Heart left ventricle (tissue), 16 donors: Measurements from ENCODE around the gene PRSS57. TPM values are rescaled to one million over a fixed set of nuclear protein-coding genes. Genes with fewer than 3 reads are reported as not detected.
A peak's percentile ranks its signal among the peaks of the same experiment; 100 is the strongest.

Experiments used
- ATAC-seq, 4 donors: fragments of 200-7000 bp; cut with Tn5 transposase; one replicate each; pipeline ENCODE4 v1.9.1; 2020 to 2022; ENCODE audit warnings: moderate library complexity in 4 of 4, mild to moderate bottlenecking in 3 of 4, moderate number of reproducible peaks in 1 of 4
- DNase-seq, 5 donors: peaks; one replicate each; pipeline ENCODE4 v3.0.0-alpha.2; 2020
- H3K27ac ChIP-seq, 12 donors: fragments of 200-600 bp; sonication (generic) in 4 of 12; one replicate each; pipeline versions ENCODE4 v1.5.0 to v1.8.0; 2016 to 2022; ENCODE audit warnings: mild to moderate bottlenecking in 2 of 12
- H3K27me3 ChIP-seq, 9 donors: fragments of 200-600 bp; sonication (generic) in 2 of 9; one replicate each; pipeline versions ENCODE4 v1.5.1 to v1.8.0; 2016 to 2022; ENCODE audit warnings: mild to moderate bottlenecking in 3 of 9
- H3K36me3 ChIP-seq, 9 donors: fragments of 200-600 bp; sonication (generic) in 2 of 9; one replicate each; pipeline versions ENCODE4 v1.5.0 to v1.8.0; 2018 to 2022; ENCODE audit warnings: mild to moderate bottlenecking in 2 of 9
- H3K4me1 ChIP-seq, 12 donors: fragments of 200-600 bp; sonication (generic) in 4 of 12; one replicate each; pipeline versions ENCODE4 v1.5.0 to v1.8.0; 2016 to 2022; ENCODE audit warnings: mild to moderate bottlenecking in 3 of 12
- H3K4me3 ChIP-seq, 12 donors: fragments of 200-600 bp; sonication (generic) in 4 of 12; one replicate each; pipeline versions ENCODE4 v1.5.0 to v1.8.0; 2017 to 2022; ENCODE audit warnings: mild to moderate bottlenecking in 9 of 12, moderate library complexity in 4 of 12
- H3K9me3 ChIP-seq, 12 donors: fragments of 200-600 bp; sonication (generic) in 4 of 12; one replicate each; pipeline versions ENCODE4 v1.5.0 to v1.8.0; 2016 to 2022; ENCODE audit warnings: mild to moderate bottlenecking in 1 of 12
- CTCF ChIP-seq, 12 donors: fragments of 200-600 bp; sonication (generic) in 4 of 12; IDR thresholded peaks; one replicate each; pipeline versions ENCODE4 v1.5.0 to v1.8.0; 2018 to 2022; ENCODE audit warnings: antibody characterized with exemption in 12 of 12, mild to moderate bottlenecking in 5 of 12
- POLR2A ChIP-seq, 2 donors: fragments of 450-650 bp; IDR thresholded peaks; one replicate each; pipeline ENCODE4 v1.6.1; 2017; ENCODE audit warnings: antibody characterized with exemption in 2 of 2, mild to moderate bottlenecking in 2 of 2, moderate library complexity in 2 of 2
- WGBS, 4 donors: extraction: QIAGEN DNeasy Blood & Tissue Kit in 2 of 4; methylation state at CpG; one replicate each; pipeline versions ENCODE4 v1.1.5 to v1.1.7; 2013 to 2018; 5-methylcytosine and 5-hydroxymethylcytosine counted together
- intact Hi-C, 10 donors: fragments of 100-400 bp; cut with DNase I; formaldehyde crosslinking; loops; one replicate each; pipeline versions ENCODE4 v1.11.1 to v1.14.2; 2022
- polyA plus RNA-seq, 2 donors: library from polyadenylated mRNA; stranded (reverse); fragments of 200-250 nt; gene quantifications; one replicate each; pipeline ENCODE4 v1.2.3, GENCODE V29; 2013
- total RNA-seq, 9 donors: library from RNA; depleted of rRNA in 2 of 9; stranded (reverse); fragments of >200 nt in 2 of 9; fragmentation: NEBNext Ultra II Directional in 3 of 9; extraction: Animal tissue kit (Norgen Biotek cat#: 25700) in 3 of 9; gene quantifications; one replicate each; pipeline versions ENCODE4 v1.1.0 to v1.2.4, GENCODE V29; 2016 to 2023
- donor health status: ischemic (EF 13 %, LVEDD 7.1; RV severe dilation, severe dysfunction).
- donor health status: healthy with polysubstance abuse.
- donor health status: DM: no; HTN: yes; CAD: no.
- donor health status: DM: no; HTN: no; CAD: no.
- donor health status: ischemic (EF 25% LVEDD 6.9; RV normal size, moderate dysfunction).
- donor health status: ischemic (EF 25% LVEDD 5.7; RV mildly dilated, moderate dysfunction).
- donor health status: healthy.
- donor health status: DM: yes; HTN: yes; CAD: no.
- donor health status: ischemic (EF 35%, LVEDD 5.7; RV mildly dilated, moderate dysfunction).
- donor health status: nonischemic (EF 11% LVEDD 7.7; RV severe dilation, severe dysfunction).
- donor health status: DM: yes; HTN: yes; CAD: no.
- donor health status: PGD.
- donor health status: ischemic (EF 29% LVEDD 5.4; RV normal size, mild dysfunction).
- donor health status: nonischemic (EF 23%, LVEDD 6.1; RV moderate dilation, normal function).

PRSS57 gene
- total and polyA plus RNA-seq, 11 donors: not detected

GRCh38 chr19:723714-724113 lies 28.5 kb upstream of the PRSS57 start:
- H3K27me3 ChIP-seq: peaks cover 0 to 20% (median 10%) of the 10 kb centered on the region in 9 donors
- H3K27ac ChIP-seq: peak overlapping the region in 2 of 12 donors; percentile 22 to 59
- ATAC-seq: no peak
- WGBS, 4 donors: 93 to 95% (median 94%) methylated on average over 18 of the region's 18 CpGs
- DNase-seq: no peak
- no peak for TF ChIP-seq CTCF (IDR thresholded peaks at IDR 0.05)
- intact Hi-C loops: no loop called here
- peaks cover 0 to 50% (median 38%) of the 10 kb centered on the region in 12 donors for H3K4me1 ChIP-seq
- no peak overlapping the region for H3K4me3 ChIP-seq
- no peaks in the 10 kb centered on the region for H3K9me3 ChIP-seq
- peaks cover 0 to 5% (median 0%) of the 10 kb centered on the region in 9 donors for H3K36me3 ChIP-seq

GRCh38 chr19:723247-723646 lies 28.0 kb upstream of the PRSS57 start:
- peaks cover 0 to 5% (median 0%) of the 10 kb centered on the region in 9 donors for H3K36me3 ChIP-seq
- ATAC-seq (no peak), DNase-seq (no peak)
- peaks cover 0 to 20% (median 10%) of the 10 kb centered on the region in 9 donors for H3K27me3 ChIP-seq
- 78 to 84% (median 81%) methylated on average over 13 of the region's 13 CpGs for WGBS, 4 donors
- no peak overlapping the region for H3K4me3 ChIP-seq
- TF ChIP-seq CTCF (IDR thresholded peaks at IDR 0.05): no peak
- no peak for TF ChIP-seq POLR2A (IDR thresholded peaks at IDR 0.05)
- peak overlapping the region in 8 of 12 donors; percentile 13 to 59 (median 38) for H3K27ac ChIP-seq
- no peaks in the 10 kb centered on the region for H3K9me3 ChIP-seq
- intact Hi-C loops: no loop called here
- H3K4me1 ChIP-seq: peaks cover 0 to 50% (median 36%) of the 10 kb centered on the region in 12 donors

GRCh38 chr19:722553-723101 lies 27.4 kb upstream of the PRSS57 start:
- H3K9me3 ChIP-seq: no peaks in the 10 kb centered on the region
- TF ChIP-seq POLR2A (IDR thresholded peaks at IDR 0.05) (no peak), CTCF (IDR thresholded peaks at IDR 0.05) (no peak)
- peak; percentile 11 to 64 (median 52) for ATAC-seq
- H3K27ac ChIP-seq: peak overlapping the region in 9 of 12 donors; percentile 13 to 64 (median 34)
- H3K4me1 ChIP-seq: peaks cover 0 to 47% (median 32%) of the 10 kb centered on the region in 12 donors
- no peak overlapping the region for H3K4me3 ChIP-seq
- intact Hi-C loops: no loop called here
- 35 to 60% (median 46%) methylated on average over 17 of the region's 17 CpGs for WGBS, 4 donors
- DNase-seq: peak in 4 of 5 donors; percentile 46 to 68 (median 58)
- peaks cover 0 to 20% (median 10%) of the 10 kb centered on the region in 9 donors for H3K27me3 ChIP-seq
- peaks cover 0 to 5% (median 0%) of the 10 kb centered on the region in 9 donors for H3K36me3 ChIP-seq

GRCh38 chr19:720345-721160 lies 25.3 kb upstream of the PRSS57 start:
- 31 to 71% (median 52%) methylated on average over 18 to 53 of the region's 58 CpGs for WGBS, 4 donors
- TF ChIP-seq CTCF (IDR thresholded peaks at IDR 0.05) (no peak), POLR2A (IDR thresholded peaks at IDR 0.05) (no peak)
- Histone ChIP-seq H3K4me1 (peaks cover 0 to 39% (median 26%) of the 10 kb centered on the region in 12 donors), H3K27ac (peak overlapping the region in 8 of 12 donors; percentile 14 to 67 (median 37)), H3K36me3 (no peaks in the 10 kb centered on the region), H3K27me3 (peaks cover 0 to 20% (median 10%) of the 10 kb centered on the region in 9 donors), H3K4me3 (no peak overlapping the region), H3K9me3 (peaks cover 0 to 3% (median 0%) of the 10 kb centered on the region in 12 donors)
- ATAC-seq: peak in 2 of 4 donors; percentile 16 to 41
- intact Hi-C loops: no loop called here
- no peak for DNase-seq
